Measurements from ENCODE around the gene CALU.

The CALU gene

GRCh38 chr7:128811631-128812430 is 72.7 kb downstream of the CALU start:
- Mint-ChIP-seq H3K4me1 (ENCODE audit: low read depth) (no peaks in the 10 kb centered on the region), H3K27me3 (no peaks in the 10 kb centered on the region)

DNA sequence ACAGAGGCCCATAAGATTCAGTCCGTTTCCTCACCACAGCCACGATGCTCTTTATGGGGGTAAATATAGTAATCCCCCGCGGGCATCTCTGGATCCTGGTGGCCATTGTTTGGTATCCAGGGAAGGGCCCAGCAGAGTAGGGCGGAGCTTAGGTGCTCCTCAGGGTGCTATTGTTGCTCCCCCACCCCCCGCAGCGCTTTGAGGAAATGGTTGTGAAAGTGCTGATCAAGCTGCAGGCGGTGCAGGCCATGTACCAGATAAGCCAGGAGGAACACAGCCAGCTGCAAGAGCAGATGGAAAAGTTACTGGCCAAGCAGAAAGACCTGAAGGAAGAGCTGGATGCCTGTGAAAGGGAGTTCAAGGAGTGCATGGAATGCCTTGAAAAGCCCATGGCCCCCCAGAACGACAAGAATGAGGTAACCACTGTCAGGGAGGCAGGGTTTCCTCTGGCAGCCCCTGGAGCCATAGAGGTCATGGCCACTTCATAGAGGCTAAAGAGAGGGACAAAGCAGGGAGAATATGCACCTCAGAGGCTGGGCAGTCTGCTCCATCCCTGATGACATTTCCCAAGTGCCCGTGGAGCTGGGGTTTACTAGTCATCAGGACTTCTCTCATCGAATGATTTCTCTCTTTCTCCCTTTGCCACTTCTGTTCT is 73.5 kb downstream of the CALU start:
- DNase-seq: no peak
- no peaks in the 10 kb centered on the region for H3K27me3 Mint-ChIP-seq
- no peaks in the 10 kb centered on the region for H3K4me1 Mint-ChIP-seq (ENCODE audit: low read depth)
- H3K4me3 Mint-ChIP-seq: no peak overlapping the region
- no peaks in the 10 kb centered on the region for H3K36me3 Mint-ChIP-seq (ENCODE audit: low read depth)
- no peak overlapping the region for H3K27ac Mint-ChIP-seq
- H3K9me3 Mint-ChIP-seq: no peaks in the 10 kb centered on the region

More at GRCh38 chr7:128811631-128812430, 72.7 kb downstream of the CALU start:
- Mint-ChIP-seq H3K4me3 (no peak overlapping the region), H3K27ac (no peak overlapping the region), H3K36me3 (ENCODE audit: low read depth) (peaks cover 2% of the 10 kb centered on the region), H3K9me3 (no peaks in the 10 kb centered on the region)
- DNase-seq: no peak

- Mint-ChIP-seq H3K27ac (no peak overlapping the region), H3K36me3 (ENCODE audit: low read depth) (no peaks in the 10 kb centered on the region), H3K4me1 (ENCODE audit: low read depth) (no peaks in the 10 kb centered on the region), H3K9me3 (no peaks in the 10 kb centered on the region), H3K4me3 (no peak overlapping the region), H3K27me3 (no peaks in the 10 kb centered on the region)
- DNase-seq: no peak
Measured at GRCh38 chr7:128814499-128814898, 75.3 kb downstream of the CALU start.

DNA sequence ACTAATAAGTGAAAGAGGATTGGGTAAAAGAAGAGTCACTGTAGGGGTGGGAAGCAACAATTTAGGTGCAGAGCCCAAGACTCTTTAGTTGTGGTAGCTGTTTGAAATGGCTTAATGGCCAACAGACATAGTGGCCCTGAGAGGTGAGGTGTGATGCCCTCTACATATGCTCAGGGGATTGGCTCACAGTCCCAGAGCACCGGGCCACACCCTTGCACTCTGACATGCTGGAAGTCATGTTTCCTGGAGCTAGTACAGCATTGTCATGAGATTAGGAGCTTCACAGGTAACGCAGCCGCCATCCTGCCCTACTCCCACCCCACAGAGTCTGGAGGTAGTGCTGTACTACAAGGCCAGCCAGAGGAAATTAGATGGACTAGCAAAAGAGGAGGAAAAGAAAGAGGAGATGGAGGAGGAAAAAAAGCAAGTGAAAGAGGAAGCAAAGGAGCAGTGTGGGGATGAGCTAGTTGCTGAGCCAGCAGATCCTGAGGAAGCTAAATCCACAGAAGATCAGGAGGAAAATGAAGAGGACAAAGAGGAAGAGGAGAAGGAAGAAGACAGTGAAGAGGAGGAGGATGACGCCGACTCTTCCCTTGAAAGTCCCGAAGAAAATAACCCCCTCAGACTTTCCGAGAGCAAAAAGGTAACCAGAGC is 76.3 kb downstream of the CALU start:
- Mint-ChIP-seq H3K27me3 (no peaks in the 10 kb centered on the region), H3K27ac (no peak overlapping the region), H3K36me3 (ENCODE audit: low read depth) (no peaks in the 10 kb centered on the region), H3K9me3 (no peaks in the 10 kb centered on the region), H3K4me1 (ENCODE audit: low read depth) (peaks cover 6% of the 10 kb centered on the region), H3K4me3 (no peak overlapping the region)
- DNase-seq: no peak

DNA sequence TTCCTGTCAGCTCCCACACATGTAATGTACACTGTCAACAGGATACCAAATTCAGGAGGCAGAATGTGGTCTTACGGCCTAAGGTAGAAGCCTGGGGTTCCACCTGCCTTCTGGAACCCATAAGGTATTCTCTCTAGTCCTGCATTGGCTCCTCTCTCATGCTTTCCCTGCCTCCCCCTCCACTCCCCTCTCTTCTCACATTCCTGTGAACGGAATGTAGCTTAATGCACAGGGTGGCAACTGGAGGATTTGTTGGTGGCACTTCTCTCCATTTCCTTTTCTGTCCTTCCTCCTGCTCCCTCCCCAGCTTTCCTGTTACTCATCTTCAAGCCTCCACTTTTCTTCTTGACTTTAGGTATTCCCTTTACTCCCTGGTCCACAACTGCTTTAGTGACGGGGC is 79.5 kb downstream of the CALU start:
- H3K27ac Mint-ChIP-seq: no peak overlapping the region
- H3K4me1 Mint-ChIP-seq (ENCODE audit: low read depth): peaks cover 6% of the 10 kb centered on the region
- no peak for DNase-seq
- no peaks in the 10 kb centered on the region for H3K27me3 Mint-ChIP-seq
- H3K36me3 Mint-ChIP-seq (ENCODE audit: low read depth): no peaks in the 10 kb centered on the region
- H3K9me3 Mint-ChIP-seq: no peaks in the 10 kb centered on the region
- H3K4me3 Mint-ChIP-seq: no peak overlapping the region

All from activated T-cell treated with anti-CD3 and anti-CD28 coated beads, Interleukin-2, amount 50 U/mL, for 24 hours (primary cell).